CD4-positive, alpha-beta T cell treated with Interleukin-10 for 1 hour (primary cell): Measurements from ENCODE around the gene TPRKB.
"Not testable (repeated sequence)": the region's sequence is repeated elsewhere in the genome, so short reads cannot be mapped to it uniquely, and the experiment has no call there.

Experiments used
- DNase-seq: peaks from one replicate; pipeline ENCODE4 v3.0.0-alpha.2; 2020

The TPRKB gene

DNA sequence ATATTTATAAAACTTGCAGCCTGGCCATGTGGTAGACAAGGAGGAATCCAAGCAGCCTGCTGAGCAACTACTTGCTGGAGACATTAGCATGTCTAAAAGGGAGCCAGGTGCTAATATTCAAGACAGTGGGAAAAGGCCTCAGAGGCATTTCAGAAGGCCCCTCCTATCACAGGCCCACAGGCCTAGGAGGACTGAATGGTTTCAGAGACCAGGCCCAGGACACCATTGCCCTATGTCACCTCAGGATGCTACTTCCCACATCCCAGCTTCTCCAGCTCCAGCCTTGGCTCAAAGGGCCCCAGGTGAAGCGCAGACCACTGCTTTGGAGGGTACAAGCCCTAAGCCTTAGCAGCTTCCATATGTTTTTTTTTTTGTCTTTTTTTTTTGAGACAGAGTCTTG is 39.0 kb downstream of the TPRKB start:
- no peak for DNase-seq

DNA sequence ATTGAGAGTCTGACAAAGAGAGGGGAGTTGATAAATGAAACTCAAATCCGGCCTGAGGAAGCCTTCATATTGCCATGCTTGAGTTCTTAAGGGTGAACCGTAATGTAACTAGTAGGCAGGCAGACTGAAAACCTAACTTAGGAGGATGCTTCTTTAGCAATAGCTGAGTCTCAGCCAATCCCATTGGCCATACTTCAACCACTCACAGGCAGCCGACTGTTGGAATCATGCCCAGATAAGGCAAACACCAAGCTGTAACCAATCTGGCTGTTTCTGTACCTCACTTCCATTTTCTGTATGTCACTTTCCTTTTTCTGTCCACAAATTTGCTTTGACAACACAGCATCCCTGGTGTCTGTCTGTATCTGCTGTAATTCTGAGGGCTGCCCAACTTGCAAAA is 39.5 kb downstream of the TPRKB start:
- DNase-seq = no peak

DNA sequence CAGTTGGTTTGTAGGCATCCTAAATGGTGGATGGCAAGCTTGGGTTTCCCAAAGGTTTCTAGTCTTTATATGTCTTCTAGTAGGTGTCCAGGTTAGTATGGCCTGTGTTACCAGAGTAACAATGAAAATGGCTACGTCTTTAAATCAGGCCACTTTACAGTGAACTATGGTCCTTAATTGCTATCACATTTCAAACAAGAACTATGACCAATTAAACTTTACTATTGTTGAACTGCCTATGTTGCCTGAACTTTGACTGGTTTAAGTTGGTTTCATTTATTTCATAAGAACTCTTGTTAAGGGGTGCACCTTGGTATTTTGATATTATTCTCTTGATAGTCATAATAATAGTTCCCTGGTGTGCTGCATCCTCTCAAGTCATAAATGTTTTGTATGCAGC is 40.2 kb downstream of the TPRKB start:
- not testable (repeated sequence) for DNase-seq

DNA sequence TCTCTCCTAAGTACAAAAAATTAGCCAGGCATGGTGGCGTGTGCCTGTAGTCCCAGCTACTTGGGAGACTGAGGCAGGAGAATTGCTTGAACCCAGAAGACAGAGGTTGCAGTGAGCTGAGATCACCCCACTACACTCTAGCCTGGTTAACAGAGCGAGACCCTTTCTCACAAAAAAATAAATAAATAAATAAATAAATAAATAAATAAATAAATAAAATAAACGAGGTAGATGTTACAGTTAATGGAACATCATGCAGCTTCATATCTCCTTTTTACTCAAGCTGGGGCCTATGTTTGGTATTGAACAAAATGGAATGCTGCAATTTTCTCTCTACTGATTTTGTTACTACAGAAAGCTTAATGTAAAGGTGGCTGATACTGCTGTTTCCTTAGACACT is 40.6 kb downstream of the TPRKB start:
- not testable (repeated sequence) for DNase-seq

DNA sequence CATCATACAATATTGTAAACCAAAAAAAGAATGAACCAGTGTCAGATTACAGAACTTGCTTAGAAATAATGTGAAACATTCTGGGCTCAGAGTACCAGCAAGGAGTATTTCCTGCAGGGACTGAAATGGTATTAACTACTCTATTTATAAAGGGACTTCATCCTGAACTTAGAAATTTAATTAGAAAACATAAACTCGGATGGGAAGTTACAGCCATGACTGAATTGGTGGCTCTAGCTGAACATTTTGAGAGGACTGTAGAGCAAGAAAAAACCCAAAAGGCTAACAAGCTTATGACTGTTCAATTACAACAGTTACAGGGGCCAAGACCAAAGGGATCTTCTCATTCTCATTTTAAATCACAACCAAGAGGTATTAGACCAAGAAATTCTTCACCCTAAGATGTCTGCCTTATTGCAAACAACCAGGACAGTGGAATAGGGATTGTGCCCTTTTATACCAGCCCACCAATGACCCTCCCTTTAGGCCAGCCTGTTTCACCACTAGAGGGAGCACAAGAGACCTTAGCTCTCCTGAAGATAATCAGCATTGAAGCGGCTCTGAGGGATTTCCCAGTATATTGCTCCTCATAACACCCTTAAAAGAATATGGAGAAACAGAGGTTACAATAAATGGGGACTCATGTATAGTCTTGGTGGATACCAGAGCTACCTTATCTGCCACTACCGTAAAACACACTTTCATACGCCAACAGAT is 46.6 kb downstream of the TPRKB start:
- DNase-seq = peak; percentile 39

DNA sequence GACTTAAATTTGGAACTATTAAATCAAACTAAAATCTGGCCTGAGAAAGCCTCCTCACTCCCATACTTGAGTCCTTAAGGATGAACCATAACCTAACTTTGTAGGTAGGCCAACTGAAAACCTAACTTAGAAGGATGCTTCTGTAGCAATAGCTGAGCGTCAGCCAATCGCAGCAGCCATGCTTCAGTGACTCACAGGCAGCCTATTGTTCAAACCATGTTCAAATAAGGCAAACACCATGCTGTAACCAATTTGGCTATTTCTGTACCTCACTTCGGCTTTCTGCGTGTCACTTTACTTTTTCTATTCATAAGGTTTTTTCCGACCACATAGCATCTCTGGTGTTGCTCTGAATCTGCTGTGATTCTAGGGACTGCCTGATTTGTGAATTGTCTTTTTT is 48.7 kb downstream of the TPRKB start:
- DNase-seq = not testable (repeated sequence)

DNA sequence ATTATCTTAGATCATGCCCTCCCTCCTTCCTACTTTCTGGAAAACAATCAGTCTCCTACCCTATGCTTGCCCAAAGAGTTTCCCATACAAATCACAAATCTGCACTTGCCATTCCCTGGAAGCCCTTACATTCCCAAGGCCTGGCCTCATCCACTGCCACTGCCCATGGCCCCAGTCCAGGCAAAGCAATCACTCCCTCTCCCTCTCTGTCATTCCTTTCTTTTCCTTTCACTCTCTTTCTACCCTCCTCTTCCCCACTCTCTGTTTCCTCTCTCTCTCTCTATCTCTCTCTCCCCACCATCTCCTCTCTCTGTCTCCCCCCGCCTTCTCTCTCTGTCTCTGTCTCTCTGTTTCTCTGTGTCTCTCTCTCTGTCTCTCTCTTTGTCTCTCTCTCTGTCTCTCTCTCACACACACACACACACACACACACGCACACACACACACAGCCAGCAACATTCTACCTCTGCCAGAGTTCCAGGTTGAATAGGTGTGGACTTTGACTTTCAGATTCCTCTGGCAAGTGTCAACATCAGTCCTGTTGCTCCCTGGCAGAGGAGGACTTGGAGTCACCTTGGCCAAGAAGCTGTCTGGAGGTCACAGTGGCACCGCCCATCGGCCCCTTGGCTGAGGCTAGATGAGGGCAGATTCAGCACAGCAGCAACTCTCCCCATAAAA is 51.2 kb downstream of the TPRKB start:
- DNase-seq = no peak

DNA sequence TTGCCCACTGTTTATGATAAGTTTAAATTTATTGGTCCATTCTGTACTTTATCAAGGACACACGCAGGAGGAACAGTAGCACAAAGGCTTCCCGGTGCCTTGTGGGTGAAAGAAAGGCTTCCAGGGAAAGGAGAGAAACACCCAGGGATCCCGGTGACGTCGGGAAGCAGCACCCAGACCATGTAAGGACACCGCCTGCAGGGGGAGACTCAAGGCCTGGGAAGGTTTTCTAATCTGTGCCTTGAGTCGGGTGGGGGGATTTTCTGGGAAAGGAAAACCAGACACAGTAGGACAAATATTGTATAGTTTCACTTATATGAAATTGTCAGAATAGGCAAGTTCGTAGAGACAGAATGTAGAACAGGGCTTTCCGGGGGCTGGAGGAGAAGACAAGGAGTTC is 52.2 kb downstream of the TPRKB start:
- not testable (repeated sequence) for DNase-seq

DNA sequence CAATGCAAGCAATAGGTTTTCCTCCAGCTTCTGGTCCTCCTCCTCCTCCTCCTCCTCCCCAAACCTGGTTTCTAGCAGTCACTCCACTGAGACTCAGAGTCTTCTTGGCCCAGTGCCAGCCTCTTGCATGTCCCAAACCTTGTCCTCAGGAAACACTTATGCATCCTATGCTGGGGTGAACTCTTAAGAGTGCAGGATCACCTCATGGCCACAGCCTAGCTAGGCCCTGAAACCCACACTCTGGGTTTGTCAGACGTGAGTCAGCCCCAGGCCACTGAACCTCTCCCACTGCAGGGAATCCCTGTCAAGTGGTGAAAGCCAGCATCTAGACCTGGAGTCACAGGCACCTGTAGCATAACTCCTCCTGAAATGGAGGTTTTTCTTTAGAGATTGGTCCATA is 52.8 kb downstream of the TPRKB start:
- not testable (repeated sequence) for DNase-seq

DNA sequence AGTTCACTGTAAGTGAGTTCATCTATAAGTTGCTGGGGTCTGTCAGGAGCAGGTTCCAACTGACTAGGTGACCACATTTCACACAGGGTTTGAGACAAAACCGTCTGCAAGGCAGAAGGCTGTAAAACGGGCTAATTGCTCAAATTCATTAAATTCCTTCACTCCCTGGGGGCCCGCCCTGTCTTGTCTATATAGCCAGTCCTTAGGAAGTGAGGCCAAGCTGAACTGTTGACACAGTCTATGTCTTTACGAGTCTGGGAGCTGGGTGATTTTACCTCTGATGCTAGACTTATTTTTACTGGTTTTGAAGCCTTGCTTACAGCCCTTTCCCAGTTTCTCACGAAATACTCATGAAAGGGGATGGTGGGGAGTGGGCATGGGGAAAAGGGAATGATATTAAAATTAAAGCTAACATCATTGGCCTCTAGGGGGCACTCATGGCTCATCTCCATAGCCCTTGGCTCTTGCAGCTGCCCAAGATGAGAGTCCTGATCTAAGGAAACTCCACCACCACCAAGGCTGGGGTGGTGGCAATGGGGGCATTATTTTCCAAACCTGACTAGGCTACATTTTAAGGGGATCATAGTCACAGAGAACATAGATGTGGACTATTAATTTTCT is 57.1 kb downstream of the TPRKB start:
- peak; percentile 12 for DNase-seq
